HG03442 (cell line): ENCODE data around the gene NINJ1.
"Not testable (repeated sequence)": the region's sequence is repeated elsewhere in the genome, so short reads cannot be mapped to it uniquely, and the experiment has no call there.

ENCODE experiments used
- ATAC-seq: cut with Tn5 transposase; IDR thresholded peaks from one replicate; pipeline ENCODE4 v1.9.1; 2021; ENCODE audit warnings: mild to moderate bottlenecking, moderate library complexity; ENCODE audit not compliant: unreplicated experiment

NINJ1 gene

DNA sequence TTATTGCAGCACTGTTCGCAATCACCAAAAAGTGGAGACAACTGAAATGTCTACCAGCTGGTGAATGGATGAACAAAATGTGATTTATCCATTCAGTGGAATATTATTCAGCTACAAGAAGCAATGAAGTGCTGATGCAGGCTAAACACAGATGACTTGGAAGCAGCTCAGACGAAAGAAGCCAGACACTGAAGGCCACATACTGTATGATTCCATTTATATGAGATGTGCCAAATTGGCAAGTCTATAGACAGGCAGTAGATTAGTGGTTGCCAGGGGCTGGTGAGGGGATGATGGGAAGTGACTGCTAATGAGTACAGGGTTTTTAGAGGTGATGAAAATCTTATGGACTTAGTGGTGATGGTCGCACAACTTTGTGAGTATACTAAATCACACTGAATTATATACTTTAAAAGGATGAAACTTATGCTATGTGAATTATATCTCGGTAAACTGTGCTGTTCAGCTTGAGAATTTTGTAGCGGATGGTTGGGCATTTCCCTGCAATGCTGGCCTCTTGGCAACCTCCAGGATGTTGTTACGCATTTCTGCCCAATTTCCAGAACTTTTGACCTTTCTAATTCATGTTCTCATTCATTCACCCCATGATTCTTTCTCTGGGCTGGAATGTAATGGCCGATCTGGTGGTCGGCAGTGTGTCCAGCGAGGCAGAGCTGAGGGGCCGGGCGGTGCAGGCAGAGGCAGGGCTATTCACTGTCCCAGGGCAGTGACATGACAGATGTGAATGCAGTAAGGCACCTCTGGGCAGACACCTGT is 27.9 kb upstream of the NINJ1 start:
- no peak for ATAC-seq

DNA sequence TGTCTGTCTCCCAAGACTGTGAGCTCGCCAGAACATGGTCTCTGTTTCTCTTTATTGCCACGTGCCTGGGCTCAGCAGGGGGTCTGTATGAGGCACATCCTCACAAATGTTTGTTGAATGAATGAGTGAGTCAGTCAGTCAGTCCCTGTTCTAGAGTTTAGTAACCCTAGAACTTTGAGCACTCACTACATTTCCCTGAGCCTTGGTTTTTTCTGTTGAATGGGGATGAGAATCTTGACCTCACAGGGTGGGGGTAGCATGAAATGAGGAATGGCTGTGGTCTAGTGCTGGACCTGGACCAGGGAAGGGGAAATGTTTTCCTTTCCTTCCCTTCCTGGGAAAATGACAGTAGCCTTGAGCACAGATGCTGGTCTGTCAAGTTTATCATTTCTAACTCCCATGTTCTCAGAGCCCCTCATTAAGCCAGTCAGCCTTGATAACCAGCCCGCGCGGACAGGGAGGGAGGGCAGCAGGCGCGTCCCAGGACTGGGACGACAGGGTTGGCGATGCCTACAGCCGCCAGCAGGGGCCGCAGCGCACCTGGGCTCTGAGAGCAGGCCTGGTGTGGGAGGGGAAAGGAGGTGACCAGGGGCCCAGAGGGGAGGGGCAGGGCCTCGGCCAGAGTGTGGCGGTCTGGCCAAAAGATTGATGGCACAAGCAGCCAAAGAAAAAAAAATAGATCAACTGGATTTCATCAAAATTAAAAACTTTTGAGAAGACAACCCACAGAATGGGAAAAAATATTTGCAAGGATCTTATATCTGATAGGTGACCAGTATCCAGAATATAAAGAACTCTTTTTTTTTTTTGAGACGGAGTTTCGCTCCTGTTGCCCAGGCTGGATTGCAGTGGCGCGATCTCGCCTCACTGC is 25.8 kb upstream of the NINJ1 start:
- ATAC-seq = peak; percentile 75

DNA sequence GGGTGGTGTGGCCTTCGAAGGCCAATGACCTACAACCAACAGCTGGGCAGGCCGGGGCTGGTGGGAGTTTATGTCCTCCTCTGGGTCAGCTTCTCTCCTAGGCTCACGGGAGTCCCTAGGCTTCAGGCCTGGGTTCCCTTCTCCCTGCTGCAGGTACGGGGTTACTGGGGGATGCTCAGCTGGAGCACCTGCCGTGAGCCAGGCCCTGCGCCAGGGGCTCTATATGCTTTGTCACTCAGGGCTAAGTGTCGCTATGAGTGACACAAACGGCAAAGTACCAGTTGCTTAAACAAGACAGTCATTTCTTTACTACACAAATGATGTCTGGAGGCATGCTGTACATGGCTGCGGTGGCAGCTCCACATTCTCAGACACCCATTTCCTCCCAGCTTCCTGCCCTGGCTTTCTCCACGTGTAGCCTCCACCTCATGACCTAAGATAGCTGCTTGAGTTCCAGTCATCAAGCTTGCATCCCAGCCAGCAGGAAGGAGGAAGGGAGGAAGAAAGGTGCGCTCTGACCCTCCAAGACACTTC is 22.5 kb upstream of the NINJ1 start:
- peak; percentile 65 for ATAC-seq

DNA sequence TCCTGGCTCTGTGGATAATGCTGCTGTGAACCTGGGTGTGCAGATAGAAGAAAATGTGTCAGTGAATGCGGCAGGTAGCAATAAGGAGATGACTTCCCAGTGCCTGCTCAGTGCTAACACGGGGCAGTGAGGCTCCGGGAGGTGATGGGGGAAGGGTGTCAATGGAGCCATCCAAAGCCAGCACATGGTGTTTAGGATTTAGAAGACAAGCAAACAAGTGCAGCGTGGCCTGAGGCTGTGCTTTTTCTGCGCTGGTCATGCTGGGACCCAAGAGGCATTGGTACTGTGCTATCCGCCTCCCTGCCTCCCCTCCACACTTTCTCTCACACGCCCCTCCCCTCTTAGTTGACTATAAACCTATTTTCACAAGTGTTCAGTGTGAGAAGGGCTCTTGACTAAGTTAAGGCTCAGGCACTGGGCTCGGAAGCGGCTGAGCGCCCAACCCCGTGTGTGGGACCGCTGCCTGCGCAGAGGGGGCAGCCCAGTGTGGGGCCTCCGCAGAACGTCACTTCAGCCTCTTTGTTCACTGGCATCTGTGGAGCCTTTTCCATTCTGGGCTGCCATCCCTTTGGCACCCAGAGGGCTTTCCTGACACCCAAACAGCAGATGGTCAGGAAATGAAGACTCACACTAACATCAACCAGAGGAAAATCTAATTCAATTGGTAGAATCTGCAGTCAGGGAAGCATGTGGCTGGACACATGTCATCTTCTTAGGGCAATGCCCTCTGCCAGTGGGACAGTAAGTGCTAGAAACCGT is 21.8 kb upstream of the NINJ1 start:
- no peak for ATAC-seq

DNA sequence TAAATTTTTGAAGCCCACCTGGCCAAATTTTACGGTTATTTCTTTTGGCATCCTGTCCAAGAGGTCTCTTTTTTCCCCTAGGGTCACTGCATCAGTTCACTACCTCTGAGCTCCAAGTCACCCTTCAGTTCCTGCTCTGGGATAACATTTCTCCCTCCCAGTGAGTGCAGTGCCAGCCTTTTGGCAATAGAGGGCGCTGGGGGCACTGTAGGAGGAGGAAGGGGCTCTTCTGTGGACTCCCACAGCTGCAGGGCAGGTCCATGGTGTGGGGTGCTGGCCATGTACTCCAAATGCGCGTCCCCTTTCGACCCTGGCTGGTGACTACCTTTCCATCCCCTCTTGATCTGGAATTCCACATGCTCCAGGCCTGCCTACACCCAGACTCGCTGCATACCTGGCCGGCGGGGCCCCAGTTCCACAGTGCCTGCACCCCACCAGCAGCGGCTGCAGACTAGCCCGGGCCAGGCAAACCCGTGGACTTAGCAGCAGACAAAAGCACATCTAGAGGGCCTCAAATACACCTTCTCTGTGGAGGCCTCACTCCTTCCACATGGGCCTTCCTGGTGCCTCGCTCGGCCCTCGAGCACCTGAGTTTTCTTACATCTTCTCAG is 20.3 kb upstream of the NINJ1 start:
- ATAC-seq = no peak

DNA sequence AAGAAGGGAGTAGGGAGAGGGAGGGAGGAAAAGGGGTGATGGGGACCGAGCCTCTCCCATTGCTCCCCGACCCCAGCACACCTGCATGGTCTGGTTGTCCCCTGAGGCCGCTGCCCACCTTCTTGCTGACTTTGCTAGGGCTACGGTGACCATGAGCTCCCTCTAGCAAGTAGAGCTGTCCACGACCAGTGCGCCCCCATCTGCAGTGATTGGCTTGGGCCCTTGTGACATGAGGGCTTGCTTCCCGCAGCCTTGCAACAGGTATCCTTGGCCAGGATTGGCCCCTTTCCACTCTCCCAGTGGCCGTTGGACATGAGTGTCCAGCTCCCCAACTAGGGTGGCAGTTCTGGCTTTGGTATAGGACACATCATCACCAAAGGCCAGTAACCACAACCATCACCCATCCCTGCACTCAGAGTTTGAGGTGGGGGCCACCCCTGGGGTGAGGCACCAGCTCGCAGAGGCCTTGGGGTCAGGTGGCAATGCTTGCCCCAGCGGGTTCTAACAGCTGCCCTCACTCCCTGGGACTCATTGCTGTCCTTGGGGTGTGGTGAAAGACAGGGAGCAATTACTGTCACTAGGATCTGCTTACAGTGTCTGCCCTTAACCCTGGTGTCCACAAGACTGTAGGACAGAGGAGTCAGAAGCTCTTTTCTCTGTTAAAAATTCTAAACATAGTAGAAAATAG is 17.2 kb upstream of the NINJ1 start:
- no peak for ATAC-seq

DNA sequence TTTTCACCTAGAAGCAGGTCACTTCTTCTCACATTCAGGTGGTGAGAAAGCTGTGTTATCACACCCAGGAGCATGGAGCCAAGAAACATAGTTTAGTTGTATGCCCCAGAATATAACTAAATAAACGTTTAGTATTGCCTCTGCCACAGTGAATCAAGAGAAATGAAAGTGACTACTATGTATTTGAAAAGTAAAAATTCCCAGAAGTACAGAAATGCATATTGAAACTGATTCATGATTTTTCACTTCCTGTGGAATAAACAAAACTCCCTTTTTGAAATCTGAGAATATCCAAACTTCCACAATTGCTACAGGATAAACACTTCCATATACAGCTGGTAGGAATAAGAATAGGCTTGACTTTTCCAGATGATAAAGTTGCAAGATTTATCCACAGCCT is 15.3 kb upstream of the NINJ1 start:
- no peak for ATAC-seq

DNA sequence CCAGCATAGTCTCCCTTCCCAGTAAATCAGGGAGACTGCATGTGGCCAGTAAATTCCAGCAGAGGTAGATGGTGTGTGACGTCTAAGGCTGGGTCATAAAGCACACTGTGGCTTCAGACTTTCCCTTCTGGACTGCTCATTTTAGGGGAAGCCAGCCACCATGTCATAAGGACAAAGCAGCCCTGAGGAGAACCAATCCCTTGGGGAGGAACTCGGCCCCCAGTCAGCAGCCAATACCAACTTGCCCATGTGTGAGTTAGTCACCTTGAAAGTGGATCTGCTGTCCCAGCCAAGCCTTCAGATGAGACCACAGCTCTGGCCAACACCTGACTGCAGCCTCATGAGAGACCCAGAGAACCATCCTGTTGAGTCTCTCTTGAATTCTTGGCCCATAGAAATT is 14.7 kb upstream of the NINJ1 start:
- ATAC-seq = no peak

DNA sequence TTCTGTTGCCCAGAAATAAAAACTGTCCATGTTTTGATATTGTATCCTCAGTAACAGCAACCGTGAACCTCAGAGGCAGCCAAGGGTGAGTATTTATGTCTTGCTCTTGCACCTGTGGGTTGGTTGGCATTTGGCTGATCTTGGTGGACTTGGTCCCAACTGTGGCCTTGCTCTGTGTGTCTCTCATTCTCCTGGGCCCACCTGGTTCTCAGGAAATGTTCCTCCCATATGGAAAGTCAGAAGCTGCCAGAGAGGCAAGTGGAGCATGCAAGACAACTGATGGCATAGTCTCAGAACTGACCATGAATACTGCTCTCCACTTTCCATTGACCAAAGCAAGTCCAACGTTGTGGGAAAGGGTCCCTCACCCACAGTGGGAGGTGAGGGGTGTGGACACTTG is 13.6 kb upstream of the NINJ1 start:
- no peak for ATAC-seq

DNA sequence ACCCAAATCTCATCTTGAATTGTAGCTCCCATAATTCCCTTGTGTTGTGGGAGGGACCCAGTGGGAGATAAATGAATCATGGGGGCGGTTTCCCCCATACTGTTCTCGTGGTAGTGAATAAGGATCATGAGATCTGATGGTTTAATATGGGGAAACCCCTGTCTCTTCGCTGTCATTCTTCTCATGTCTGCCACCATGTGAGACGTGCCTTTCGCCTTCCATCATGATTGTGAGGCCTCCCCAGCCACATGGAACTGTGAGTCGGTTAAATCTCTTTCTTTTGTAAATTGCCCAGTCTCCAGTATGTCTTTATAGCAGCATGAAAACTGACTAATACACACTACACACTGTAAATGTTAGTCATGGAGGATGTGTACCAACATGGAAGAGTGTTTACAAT is 12.6 kb upstream of the NINJ1 start:
- not testable (repeated sequence) for ATAC-seq

DNA sequence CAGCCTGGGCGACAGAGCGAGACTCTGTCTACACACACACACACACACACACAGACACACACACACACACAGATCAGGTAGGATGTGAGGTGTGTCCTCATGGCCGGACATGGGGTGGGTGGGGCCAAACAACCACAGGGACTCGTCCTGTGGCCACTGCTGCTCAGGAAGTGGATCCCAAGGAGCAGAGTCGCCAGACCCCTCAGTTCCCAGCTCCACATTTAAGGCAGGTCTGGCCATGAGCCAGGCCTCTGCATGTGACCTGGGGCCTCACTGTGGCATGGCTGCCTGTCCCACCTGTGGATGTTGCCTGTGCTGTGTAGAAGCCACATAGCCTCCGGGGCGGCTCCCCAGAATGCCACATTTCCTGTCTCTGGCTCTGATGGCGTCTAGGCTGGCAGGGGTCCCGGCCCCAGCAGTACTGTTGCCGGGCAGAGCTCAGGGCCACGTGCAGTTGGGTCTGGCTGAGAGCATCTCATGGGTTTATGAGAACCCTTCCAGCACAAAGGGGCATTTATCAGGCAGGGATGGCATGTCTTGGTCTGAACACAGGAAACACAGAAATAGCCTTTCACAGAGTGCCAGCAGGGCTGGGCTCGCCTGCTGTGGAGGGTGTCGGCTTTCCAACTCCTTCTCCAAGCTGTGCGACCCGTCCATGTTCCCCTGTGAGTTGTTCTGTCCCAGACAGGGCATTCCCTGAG is 9.9 kb upstream of the NINJ1 start:
- no peak for ATAC-seq

DNA sequence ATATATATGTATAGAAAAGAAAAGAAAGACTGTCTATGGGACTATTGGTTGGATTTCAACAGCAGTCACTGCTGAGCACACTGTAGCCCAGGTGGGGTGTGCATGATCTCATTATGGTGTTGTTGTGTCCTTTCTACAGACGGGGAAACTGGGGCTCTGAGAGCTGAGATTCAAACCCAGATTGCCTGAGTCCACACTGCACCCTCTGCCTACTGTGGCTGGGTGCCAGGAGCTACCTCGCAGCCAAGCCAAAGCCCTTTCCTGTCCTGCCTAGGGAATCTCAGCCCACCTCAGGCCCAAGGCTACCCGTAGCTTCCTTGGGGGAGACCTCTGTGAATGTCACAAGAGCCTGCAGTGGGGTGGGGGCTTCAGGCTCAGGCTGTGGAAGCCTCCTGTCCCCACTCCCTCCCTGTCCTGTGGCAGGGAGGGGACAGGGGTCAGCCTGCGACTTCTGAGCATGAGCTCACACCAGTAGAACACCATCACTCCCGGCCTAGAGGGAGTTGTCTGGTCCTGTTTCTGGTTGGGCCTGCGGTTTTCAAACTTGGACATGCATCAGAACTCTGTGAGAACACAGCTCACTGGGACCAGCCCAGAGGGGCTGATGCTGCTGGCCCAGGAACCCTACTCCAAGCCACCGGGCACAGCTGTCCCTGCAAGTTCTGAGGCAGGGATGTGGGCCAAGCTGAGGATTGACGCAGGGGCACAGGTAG is 7.9 kb upstream of the NINJ1 start:
- ATAC-seq = no peak

DNA sequence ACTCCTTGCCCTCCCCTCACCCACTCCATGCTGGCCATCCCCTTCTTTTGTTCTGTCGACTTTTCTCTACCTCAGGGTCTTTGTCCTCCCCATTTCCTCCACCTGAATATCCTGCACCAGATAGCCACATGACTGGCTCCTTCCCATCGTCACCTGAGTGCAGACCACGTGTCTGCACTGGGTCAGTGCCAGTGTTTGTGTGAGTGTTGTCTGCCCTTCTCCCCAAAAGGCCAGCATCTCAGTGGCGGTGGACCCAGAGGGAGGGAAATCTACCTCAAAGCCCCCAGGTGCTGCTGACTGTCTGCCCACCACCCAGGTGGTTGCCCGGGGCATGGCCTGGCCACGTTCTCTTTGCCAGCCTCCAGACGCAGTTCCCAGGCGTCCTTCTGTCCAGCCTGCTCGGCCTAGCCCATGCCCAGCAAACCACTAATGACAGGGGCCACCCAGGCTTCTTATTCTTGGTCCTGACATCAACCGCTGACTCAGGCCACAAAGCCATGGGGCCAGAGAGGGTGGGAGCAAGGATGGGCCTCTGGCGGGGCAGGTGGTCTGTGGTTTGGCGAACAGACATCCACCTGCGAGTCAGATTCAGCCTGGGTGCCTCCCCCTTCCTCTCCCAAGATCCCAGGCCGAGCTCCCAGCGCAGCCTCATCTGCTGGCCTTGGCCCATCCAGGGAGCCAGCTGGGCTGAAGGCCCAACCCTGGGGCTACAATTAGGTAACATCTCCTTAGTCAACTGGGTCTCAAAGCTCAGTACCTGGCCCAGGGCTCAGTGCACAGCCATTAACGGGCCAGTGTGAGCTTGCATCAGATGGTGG is 5.5 kb upstream of the NINJ1 start:
- ATAC-seq = no peak

DNA sequence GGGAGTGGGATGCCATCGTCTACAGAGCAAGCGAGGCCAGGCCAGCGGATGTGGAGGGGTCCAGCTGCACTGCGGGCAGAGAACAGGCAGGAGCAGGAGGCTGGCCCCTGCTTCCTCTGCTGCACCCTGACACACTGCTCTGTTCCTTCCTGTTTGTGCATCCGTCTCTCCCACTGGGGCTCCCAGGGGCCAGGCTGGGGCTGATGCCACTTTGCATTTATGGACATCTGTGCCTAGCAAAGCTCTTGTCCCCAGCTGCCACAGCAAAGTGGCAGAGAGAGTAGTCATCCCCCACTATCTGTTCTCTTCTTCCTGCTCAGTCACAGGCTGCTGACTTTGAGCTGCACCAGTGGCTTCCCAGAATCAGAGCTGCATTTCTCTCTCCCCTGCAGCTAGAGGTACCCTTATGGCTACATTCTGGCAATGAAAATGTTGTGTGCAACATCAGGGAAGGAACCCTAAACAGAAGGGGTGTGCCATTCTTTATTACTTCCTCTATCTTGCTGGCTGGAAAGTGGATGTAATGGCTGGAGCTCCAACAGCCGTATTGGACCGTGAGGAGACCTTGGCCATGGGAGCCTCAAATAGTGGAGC is 4.2 kb upstream of the NINJ1 start:
- ATAC-seq = no peak

DNA sequence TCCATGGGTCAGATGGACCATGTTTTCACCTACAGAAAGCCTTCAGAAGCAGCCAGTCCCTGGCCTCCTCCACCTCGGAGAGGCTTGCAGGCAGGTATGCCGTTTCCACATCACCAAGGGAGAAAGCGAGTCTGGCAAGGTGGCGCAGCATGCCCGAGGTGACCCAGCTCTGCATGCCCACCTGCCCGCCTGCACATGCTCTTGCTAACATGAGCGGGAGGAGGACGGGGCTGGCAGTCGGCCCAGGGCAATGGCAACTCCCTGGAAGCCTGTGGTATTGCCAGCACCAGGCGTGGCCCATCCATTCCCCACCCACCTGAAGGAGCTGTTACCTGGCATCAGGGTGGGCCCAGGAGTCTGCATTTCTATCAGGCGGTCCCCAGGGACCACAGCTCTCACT is 3.3 kb upstream of the NINJ1 start:
- ATAC-seq = no peak

DNA sequence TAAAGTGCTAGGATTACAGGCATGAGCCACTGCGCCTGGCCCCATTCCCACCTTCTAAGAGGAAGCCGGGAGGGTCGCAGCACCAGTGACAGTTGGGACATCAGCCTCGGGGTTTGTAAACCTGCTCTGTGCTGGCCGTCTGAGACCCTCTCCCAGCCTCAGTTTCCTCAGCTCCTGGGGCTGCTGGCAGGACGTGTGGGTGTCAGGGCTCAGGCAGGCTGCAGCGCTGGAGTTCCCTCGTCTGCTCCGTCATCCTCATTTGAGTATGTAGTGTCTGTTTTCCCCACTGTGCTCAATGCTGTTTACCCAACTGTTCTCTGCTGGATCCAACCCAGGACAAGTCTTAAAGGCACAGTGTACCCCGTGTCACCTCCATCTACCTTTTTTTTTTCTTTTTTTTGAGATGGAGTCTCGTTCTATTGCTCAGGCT is 2.0 kb upstream of the NINJ1 start:
- no peak for ATAC-seq

DNA sequence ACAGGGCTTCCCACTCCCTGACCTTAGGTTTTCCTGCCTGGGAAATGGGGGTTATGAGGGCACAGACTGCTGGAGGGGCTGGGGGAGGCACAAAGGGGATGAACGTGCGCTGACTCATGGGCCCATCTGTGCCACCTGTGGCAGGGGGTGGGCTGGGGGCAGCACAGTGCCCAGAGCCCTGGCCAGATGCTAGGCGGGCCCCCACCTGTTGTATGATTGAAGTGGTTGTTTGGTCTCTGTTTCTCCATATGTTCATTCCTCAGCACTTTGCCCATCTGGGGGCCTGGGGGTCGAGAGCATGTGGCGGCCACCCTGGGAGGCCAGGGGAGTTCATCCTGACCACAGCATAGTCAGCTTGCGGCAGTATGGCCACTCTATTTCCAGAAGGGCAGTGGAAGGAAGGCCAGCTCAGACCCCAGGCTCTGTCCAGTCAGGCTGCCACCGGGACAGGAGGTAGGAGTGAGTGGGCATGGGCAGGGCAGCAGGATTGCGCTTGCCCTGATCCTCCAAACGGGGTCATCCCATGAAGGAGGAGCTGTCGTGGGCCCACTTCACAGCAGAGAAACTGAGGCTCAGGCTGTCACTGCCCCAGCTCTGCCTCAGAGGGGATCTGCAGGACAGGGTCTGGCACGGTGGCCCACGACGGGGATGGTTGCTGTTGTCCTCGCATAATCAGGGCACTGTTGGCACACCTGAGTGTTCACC is 841 bp upstream of the NINJ1 start:
- no peak for ATAC-seq
